Activated CD4-positive, alpha-beta memory T cell treated with anti-CD3 and anti-CD28 coated beads, Interleukin-2, amount 10 ng/mL, durations not matched to agents 7 days and 5 days (primary cell): ENCODE measurements around the gene ARHGEF12. TPM values are rescaled to one million over a fixed set of nuclear protein-coding genes. Genes with fewer than 3 reads are reported as not detected.

ENCODE experiments used
- CTCF ChIA-PET: fragments of 350-600 bp; sonication (Branson Sonifier 250); formaldehyde crosslinking; loops from one replicate; lab custom pipeline; 2021; ENCODE audit warnings: antibody characterized with exemption, inconsistent platforms; lab: Charles Lee
- POLR2A ChIA-PET: fragments of 350-600 bp; sonication (Branson Sonifier 250); formaldehyde crosslinking; loops from one replicate; lab custom pipeline; 2021; ENCODE audit warnings: antibody characterized with exemption; lab: Charles Lee
- DNase-seq: peaks from one replicate; pipeline ENCODE4 v3.0.0-alpha.2; 2020
- H3K27ac Mint-ChIP-seq: one replicate; pipeline ENCODE4 v1.8.0; 2021; ENCODE audit warnings: mild to moderate bottlenecking, mixed read lengths
- H3K27me3 Mint-ChIP-seq: one replicate; pipeline ENCODE4 v1.8.0; 2021; ENCODE audit warnings: mixed read lengths
- H3K36me3 Mint-ChIP-seq: one replicate; pipeline ENCODE4 v1.8.0; 2021; ENCODE audit warnings: low read depth, mixed read lengths
- H3K4me1 Mint-ChIP-seq: one replicate; pipeline ENCODE4 v1.8.0; 2021; ENCODE audit warnings: mixed read lengths
- H3K4me3 Mint-ChIP-seq: one replicate; pipeline ENCODE4 v1.8.0; 2021; ENCODE audit warnings: mild to moderate bottlenecking, mixed read lengths
- H3K9me3 Mint-ChIP-seq: one replicate; pipeline ENCODE4 v1.8.0; 2021; ENCODE audit warnings: mixed read lengths
- total RNA-seq, 2 experiments: library from RNA; stranded (reverse); gene quantifications; one replicate each; pipeline ENCODE4 v1.2.3, GENCODE V29; 2021

The ARHGEF12 gene
- total RNA-seq, 2 experiments from 2014 or later = 19.7 to 21.5 TPM

GRCh38 chr11:120516461-120517389, 180.5 kb downstream of the ARHGEF12 start:
- Mint-ChIP-seq H3K36me3 (no peaks in the 10 kb centered on the region), H3K27ac (no peak overlapping the region), H3K27me3 (peaks cover 38% of the 10 kb centered on the region), H3K9me3 (no peaks in the 10 kb centered on the region), H3K4me3 (no peak overlapping the region), H3K4me1 (peaks cover 2% of the 10 kb centered on the region)
- ChIA-PET CTCF (no interaction called here), POLR2A (no interaction called here)
- no peak for DNase-seq

GRCh38 chr11:120517390-120517761, 181.2 kb downstream of the ARHGEF12 start:
- H3K27me3 Mint-ChIP-seq = peaks cover 38% of the 10 kb centered on the region
- no peak for DNase-seq
- no peaks in the 10 kb centered on the region for H3K9me3 Mint-ChIP-seq
- H3K4me3 Mint-ChIP-seq = no peak overlapping the region
- H3K36me3 Mint-ChIP-seq = no peaks in the 10 kb centered on the region
- ChIA-PET POLR2A (no interaction called here), CTCF (no interaction called here)
- no peak overlapping the region for H3K27ac Mint-ChIP-seq
- H3K4me1 Mint-ChIP-seq = peaks cover 2% of the 10 kb centered on the region

- H3K4me3 Mint-ChIP-seq = no peak overlapping the region
- DNase-seq = no peak
- no peaks in the 10 kb centered on the region for H3K9me3 Mint-ChIP-seq
- no peak overlapping the region for H3K27ac Mint-ChIP-seq
- POLR2A ChIA-PET = no interaction called here
- peaks cover 2% of the 10 kb centered on the region for H3K4me1 Mint-ChIP-seq
- CTCF ChIA-PET = no interaction called here
- peaks cover 36% of the 10 kb centered on the region for H3K27me3 Mint-ChIP-seq
- H3K36me3 Mint-ChIP-seq = no peaks in the 10 kb centered on the region
Measured at GRCh38 chr11:120517801-120518291, 181.6 kb downstream of the ARHGEF12 start.

GRCh38 chr11:120518356-120518755, 182.1 kb downstream of the ARHGEF12 start:
- H3K4me3 Mint-ChIP-seq = no peak overlapping the region
- peaks cover 31% of the 10 kb centered on the region for H3K27me3 Mint-ChIP-seq
- ChIA-PET CTCF (no interaction called here), POLR2A (no interaction called here)
- H3K36me3 Mint-ChIP-seq = no peaks in the 10 kb centered on the region
- H3K9me3 Mint-ChIP-seq = no peaks in the 10 kb centered on the region
- no peak for DNase-seq
- no peak overlapping the region for H3K27ac Mint-ChIP-seq
- H3K4me1 Mint-ChIP-seq = no peaks in the 10 kb centered on the region

GRCh38 chr11:120519474-120519873, 183.3 kb downstream of the ARHGEF12 start:
- CTCF ChIA-PET = no interaction called here
- no peaks in the 10 kb centered on the region for H3K9me3 Mint-ChIP-seq
- no peaks in the 10 kb centered on the region for H3K4me1 Mint-ChIP-seq
- H3K27me3 Mint-ChIP-seq = peaks cover 23% of the 10 kb centered on the region
- no peak overlapping the region for H3K27ac Mint-ChIP-seq
- no peaks in the 10 kb centered on the region for H3K36me3 Mint-ChIP-seq
- POLR2A ChIA-PET = no interaction called here
- no peak overlapping the region for H3K4me3 Mint-ChIP-seq
- no peak for DNase-seq

GRCh38 chr11:120520091-120520822, 184.0 kb downstream of the ARHGEF12 start:
- Mint-ChIP-seq H3K36me3 (no peaks in the 10 kb centered on the region), H3K9me3 (no peaks in the 10 kb centered on the region), H3K27ac (no peak overlapping the region), H3K4me3 (no peak overlapping the region), H3K27me3 (peaks cover 19% of the 10 kb centered on the region), H3K4me1 (no peaks in the 10 kb centered on the region)
- no peak for DNase-seq
- POLR2A ChIA-PET = no interaction called here
- CTCF ChIA-PET = no interaction called here

GRCh38 chr11:120521176-120521575, 185.0 kb downstream of the ARHGEF12 start:
- H3K4me1 Mint-ChIP-seq = no peaks in the 10 kb centered on the region
- no peak for DNase-seq
- peaks cover 10% of the 10 kb centered on the region for H3K27me3 Mint-ChIP-seq
- H3K9me3 Mint-ChIP-seq = no peaks in the 10 kb centered on the region
- ChIA-PET POLR2A (no interaction called here), CTCF (no interaction called here)
- no peak overlapping the region for H3K27ac Mint-ChIP-seq
- H3K4me3 Mint-ChIP-seq = no peak overlapping the region
- H3K36me3 Mint-ChIP-seq = no peaks in the 10 kb centered on the region

- H3K4me3 Mint-ChIP-seq = no peak overlapping the region
- POLR2A ChIA-PET = no interaction called here
- CTCF ChIA-PET = no interaction called here
Measured at GRCh38 chr11:120522021-120522420, 185.8 kb downstream of the ARHGEF12 start.

GRCh38 chr11:120522736-120523135, 186.5 kb downstream of the ARHGEF12 start:
- CTCF ChIA-PET = no interaction called here
- no peak for DNase-seq
- H3K4me3 Mint-ChIP-seq = no peak overlapping the region
- no peak overlapping the region for H3K27ac Mint-ChIP-seq
- no peaks in the 10 kb centered on the region for H3K9me3 Mint-ChIP-seq
- peaks cover 5% of the 10 kb centered on the region for H3K27me3 Mint-ChIP-seq
- no peaks in the 10 kb centered on the region for H3K4me1 Mint-ChIP-seq
- no peaks in the 10 kb centered on the region for H3K36me3 Mint-ChIP-seq
- POLR2A ChIA-PET = no interaction called here

More at GRCh38 chr11:120522021-120522420, 185.8 kb downstream of the ARHGEF12 start:
- Mint-ChIP-seq H3K27me3 (peaks cover 5% of the 10 kb centered on the region), H3K36me3 (no peaks in the 10 kb centered on the region), H3K27ac (no peak overlapping the region), H3K9me3 (no peaks in the 10 kb centered on the region), H3K4me1 (no peaks in the 10 kb centered on the region)
- no peak for DNase-seq

- Mint-ChIP-seq H3K4me1 (no peaks in the 10 kb centered on the region), H3K27ac (no peak overlapping the region), H3K4me3 (no peak overlapping the region), H3K9me3 (no peaks in the 10 kb centered on the region), H3K27me3 (peaks cover 5% of the 10 kb centered on the region), H3K36me3 (no peaks in the 10 kb centered on the region)
- DNase-seq = no peak
- ChIA-PET POLR2A (no interaction called here), CTCF (no interaction called here)
Measured at GRCh38 chr11:120523196-120523595, 187.0 kb downstream of the ARHGEF12 start.

- CTCF ChIA-PET = no interaction called here
- DNase-seq = no peak
- Mint-ChIP-seq H3K4me1 (no peaks in the 10 kb centered on the region), H3K27me3 (peaks cover 8% of the 10 kb centered on the region), H3K4me3 (no peak overlapping the region), H3K27ac (no peak overlapping the region), H3K9me3 (no peaks in the 10 kb centered on the region), H3K36me3 (no peaks in the 10 kb centered on the region)
- POLR2A ChIA-PET = no interaction called here
Measured at GRCh38 chr11:120524536-120525085, 188.4 kb downstream of the ARHGEF12 start.

GRCh38 chr11:120525261-120526171, 189.3 kb downstream of the ARHGEF12 start:
- ChIA-PET CTCF (no interaction called here), POLR2A (no interaction called here)
- no peak for DNase-seq
- Mint-ChIP-seq H3K36me3 (no peaks in the 10 kb centered on the region), H3K4me3 (no peak overlapping the region), H3K27ac (no peak overlapping the region), H3K4me1 (no peaks in the 10 kb centered on the region), H3K27me3 (peaks cover 8% of the 10 kb centered on the region), H3K9me3 (no peaks in the 10 kb centered on the region)
